ENCODE measurements around the gene WDR82.

Gene WDR82

GRCh38 chr3:52265387-52265786, 13.1 kb downstream of the WDR82 start:
- no peak overlapping the region for H3K4me3 ChIP-seq (IDR thresholded peaks at IDR 0.05; ENCODE audit: insufficient read depth, low read depth, low read length)
- no peak overlapping the region for H3K4me2 ChIP-seq
- H3K27ac ChIP-seq, result no peak overlapping the region
- peaks cover 41% of the 10 kb centered on the region for H3K4me1 ChIP-seq (ENCODE audit: low read depth, poor library complexity, severe bottlenecking)
- peaks cover 3% of the 10 kb centered on the region; the same call in 1 of the 2 replicates for H3K36me3 ChIP-seq (ENCODE audit: insufficient read depth)
- no peak overlapping the region for H2AFZ ChIP-seq (ENCODE audit: low read depth)
- H3K9ac ChIP-seq, result no peak overlapping the region
- H3K79me2 ChIP-seq (ENCODE audit: insufficient read depth, low read depth), result peaks cover 55% of the 10 kb centered on the region
- H3K27me3 ChIP-seq (ENCODE audit: insufficient read depth, low read depth), result no peaks in the 10 kb centered on the region
- TF ChIP-seq CTCF (conservative IDR thresholded peaks at IDR 0.05; ENCODE audit: low read depth, low read length), result no peak
- peaks cover 6% of the 10 kb centered on the region for H4K20me1 ChIP-seq (ENCODE audit: insufficient read depth)

GRCh38 chr3:52262447-52262846, 16.0 kb downstream of the WDR82 start:
- H4K20me1 ChIP-seq (ENCODE audit: insufficient read depth), result no peaks in the 10 kb centered on the region
- H3K36me3 ChIP-seq (ENCODE audit: insufficient read depth), result peaks cover 3% of the 10 kb centered on the region; the same call in 1 of the 2 replicates
- H3K4me1 ChIP-seq (ENCODE audit: low read depth, poor library complexity, severe bottlenecking), result peaks cover 47% of the 10 kb centered on the region
- H3K9ac ChIP-seq, result no peak overlapping the region
- H3K27me3 ChIP-seq (ENCODE audit: insufficient read depth, low read depth), result no peaks in the 10 kb centered on the region
- H3K27ac ChIP-seq, result no peak overlapping the region
- no peak for TF ChIP-seq CTCF (conservative IDR thresholded peaks at IDR 0.05; ENCODE audit: low read depth, low read length)
- no peak overlapping the region for H3K4me2 ChIP-seq
- H3K79me2 ChIP-seq (ENCODE audit: insufficient read depth, low read depth), result peaks cover 26% of the 10 kb centered on the region; the same call in 1 of the 2 replicates
- H3K4me3 ChIP-seq (IDR thresholded peaks at IDR 0.05; ENCODE audit: insufficient read depth, low read depth, low read length), result no peak overlapping the region
- no peak overlapping the region for H2AFZ ChIP-seq (ENCODE audit: low read depth)

- no peaks in the 10 kb centered on the region for H4K20me1 ChIP-seq (ENCODE audit: insufficient read depth)
- H3K4me1 ChIP-seq (ENCODE audit: low read depth, poor library complexity, severe bottlenecking), result peaks cover 58% of the 10 kb centered on the region
- no peak overlapping the region for H3K27ac ChIP-seq
- no peak overlapping the region for H3K4me3 ChIP-seq (IDR thresholded peaks at IDR 0.05; ENCODE audit: insufficient read depth, low read depth, low read length)
- H2AFZ ChIP-seq (ENCODE audit: low read depth), result no peak overlapping the region
- no peak overlapping the region for H3K4me2 ChIP-seq
- no peak for TF ChIP-seq CTCF (conservative IDR thresholded peaks at IDR 0.05; ENCODE audit: low read depth, low read length)
- H3K27me3 ChIP-seq (ENCODE audit: insufficient read depth, low read depth), result no peaks in the 10 kb centered on the region
- peaks cover 6% of the 10 kb centered on the region; the same call in 1 of the 2 replicates for H3K36me3 ChIP-seq (ENCODE audit: insufficient read depth)
- no peak overlapping the region for H3K9ac ChIP-seq
- H3K79me2 ChIP-seq (ENCODE audit: insufficient read depth, low read depth), result peaks cover 14% of the 10 kb centered on the region; the same call in 1 of the 2 replicates
Measured at GRCh38 chr3:52259448-52259847, 19.0 kb downstream of the WDR82 start.

- peaks cover 14% of the 10 kb centered on the region; the same call in 1 of the 2 replicates for H3K79me2 ChIP-seq (ENCODE audit: insufficient read depth, low read depth)
- no peak overlapping the region for H2AFZ ChIP-seq (ENCODE audit: low read depth)
- no peak overlapping the region for H3K27ac ChIP-seq
- no peak for TF ChIP-seq CTCF (conservative IDR thresholded peaks at IDR 0.05; ENCODE audit: low read depth, low read length)
- H3K4me1 ChIP-seq (ENCODE audit: low read depth, poor library complexity, severe bottlenecking), result peaks cover 58% of the 10 kb centered on the region
- no peaks in the 10 kb centered on the region for H4K20me1 ChIP-seq (ENCODE audit: insufficient read depth)
- H3K36me3 ChIP-seq (ENCODE audit: insufficient read depth), result peaks cover 6% of the 10 kb centered on the region; the same call in 1 of the 2 replicates
- no peak overlapping the region for H3K4me2 ChIP-seq
- H3K4me3 ChIP-seq (IDR thresholded peaks at IDR 0.05; ENCODE audit: insufficient read depth, low read depth, low read length), result no peak overlapping the region
- H3K27me3 ChIP-seq (ENCODE audit: insufficient read depth, low read depth), result no peaks in the 10 kb centered on the region
- no peak overlapping the region for H3K9ac ChIP-seq
Measured at GRCh38 chr3:52259035-52259434, 19.4 kb downstream of the WDR82 start.

Measured in KMS-11 (cell line).